ENCODE data around the gene KIF13A.

DNA sequence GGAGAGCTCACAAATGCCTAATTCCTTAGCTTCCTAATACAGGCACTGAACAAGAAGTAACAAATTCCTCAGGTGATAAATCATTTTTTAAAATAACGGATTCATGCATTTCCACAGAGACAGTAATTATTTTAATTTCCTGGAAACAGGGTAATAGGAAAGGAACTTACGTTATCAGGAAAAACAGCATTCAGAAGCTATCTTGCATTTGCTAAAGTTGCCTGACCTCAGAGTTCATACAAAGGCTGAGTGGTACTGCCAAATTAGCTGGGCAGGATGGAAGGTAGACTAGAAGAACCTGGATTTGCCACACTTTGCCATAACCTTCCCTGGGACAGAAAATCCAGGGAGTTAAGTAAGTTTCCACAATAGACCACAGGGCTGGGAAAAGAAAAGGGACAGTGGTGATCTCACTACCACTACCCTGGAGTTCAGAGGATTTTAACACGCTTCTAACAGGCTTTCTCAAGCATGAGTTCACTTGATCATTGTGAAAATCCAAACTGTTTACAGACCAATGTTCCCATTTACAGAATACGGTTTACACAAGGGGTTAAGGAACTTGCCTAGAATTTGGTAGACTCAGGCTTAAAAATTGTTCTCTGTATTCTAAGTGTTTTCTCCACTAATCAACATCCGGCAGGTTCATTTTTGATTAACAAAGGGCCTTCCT, 57.0 kb downstream of the KIF13A start:
- TF ChIP-seq CTCF (IDR thresholded peaks at IDR 0.05) = no peak
- TF ChIP-seq POLR2A (IDR thresholded peaks at IDR 0.05) = no peak
